Fibroblast of mammary gland (primary cell): ENCODE data around the gene PLEKHA7.

Experiments
- DNase-seq: peaks from one replicate; pipeline ENCODE4 v3.0.0-alpha.2; 2010; ENCODE audit warnings: low read depth
- H3K4me3 ChIP-seq: 2 replicates; pipeline ENCODE4 v1.5.1; 2011; ENCODE audit warnings: low read depth, mild to moderate bottlenecking, low read length, moderate library complexity; ENCODE audit not compliant: control insufficient read depth
- CTCF ChIP-seq: conservative IDR thresholded peaks from 2 replicates; pipeline ENCODE4 v1.5.1; 2011; ENCODE audit warnings: low read depth, low read length, inconsistent platforms; ENCODE audit not compliant: control insufficient read depth, insufficient read depth

The PLEKHA7 gene

GRCh38 chr11:17013548-17014320, 480 bp downstream of the PLEKHA7 start:
- H3K4me3 ChIP-seq: peak overlapping the region; percentile 47

DNA sequence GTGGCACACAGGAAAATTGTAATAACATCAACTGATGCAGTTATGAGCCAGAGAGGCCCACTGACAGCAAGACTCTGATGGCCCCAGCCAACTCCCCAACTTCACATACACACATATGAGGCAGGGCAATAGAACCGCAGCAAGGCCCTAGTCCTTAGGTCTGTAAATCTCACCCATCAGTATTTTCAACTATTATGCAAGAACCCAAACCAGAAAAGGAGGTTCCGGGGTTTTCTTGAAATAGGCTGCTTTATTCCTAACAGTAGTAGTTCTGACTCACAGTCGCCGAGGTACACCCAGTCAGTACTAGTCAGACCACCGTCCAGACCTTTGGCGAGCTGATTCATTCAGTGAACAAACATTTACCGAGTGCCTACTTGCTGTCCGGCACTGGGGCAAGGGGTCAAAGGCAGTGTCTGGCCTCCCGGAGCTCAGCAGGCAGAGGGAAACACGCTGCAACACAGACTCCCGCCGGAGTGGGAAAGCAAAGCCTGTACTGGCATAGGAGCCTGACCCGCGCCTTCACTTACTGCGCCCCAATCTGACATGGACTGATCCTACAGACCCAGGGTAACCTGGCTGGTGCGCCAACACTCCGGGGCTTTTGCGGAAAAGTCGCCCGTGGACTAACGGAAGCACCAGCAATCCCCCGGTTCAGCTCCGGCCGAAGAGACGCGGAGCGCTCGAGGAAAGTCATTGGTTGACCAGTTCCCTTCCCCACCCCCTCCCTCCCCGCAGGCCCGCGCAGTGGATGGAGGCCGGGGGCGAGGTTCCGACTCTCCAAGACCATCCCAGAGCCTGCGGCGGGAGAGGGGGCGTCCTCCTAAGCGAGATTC, 1.3 kb downstream of the PLEKHA7 start:
- DNase-seq: peak; percentile 93
- no peak for TF ChIP-seq CTCF
- H3K4me3 ChIP-seq: peak overlapping the region; percentile 47

More at GRCh38 chr11:17013548-17014320, 480 bp downstream of the PLEKHA7 start:
- DNase-seq: no peak
- no peak for TF ChIP-seq CTCF

DNA sequence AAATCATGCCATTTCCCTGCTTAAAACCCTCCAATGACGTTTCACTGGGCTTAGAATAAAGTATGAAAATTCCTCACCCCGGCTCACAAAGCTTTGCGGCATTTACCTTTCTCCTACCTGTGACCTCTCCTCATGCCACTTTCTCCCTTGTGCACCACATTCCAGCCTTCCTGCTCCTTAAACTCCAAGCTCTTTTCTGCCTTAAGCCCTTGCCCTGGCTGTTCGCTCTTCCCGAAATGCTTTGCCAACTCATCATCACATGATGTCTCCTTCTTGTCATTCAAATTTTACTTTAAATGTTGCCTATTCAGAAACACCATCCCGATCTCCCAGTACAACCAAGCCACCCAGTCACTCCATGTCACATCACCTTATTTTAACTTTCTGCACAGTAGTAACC, 2.0 kb downstream of the PLEKHA7 start:
- H3K4me3 ChIP-seq: no peak overlapping the region
- TF ChIP-seq CTCF: no peak

DNA sequence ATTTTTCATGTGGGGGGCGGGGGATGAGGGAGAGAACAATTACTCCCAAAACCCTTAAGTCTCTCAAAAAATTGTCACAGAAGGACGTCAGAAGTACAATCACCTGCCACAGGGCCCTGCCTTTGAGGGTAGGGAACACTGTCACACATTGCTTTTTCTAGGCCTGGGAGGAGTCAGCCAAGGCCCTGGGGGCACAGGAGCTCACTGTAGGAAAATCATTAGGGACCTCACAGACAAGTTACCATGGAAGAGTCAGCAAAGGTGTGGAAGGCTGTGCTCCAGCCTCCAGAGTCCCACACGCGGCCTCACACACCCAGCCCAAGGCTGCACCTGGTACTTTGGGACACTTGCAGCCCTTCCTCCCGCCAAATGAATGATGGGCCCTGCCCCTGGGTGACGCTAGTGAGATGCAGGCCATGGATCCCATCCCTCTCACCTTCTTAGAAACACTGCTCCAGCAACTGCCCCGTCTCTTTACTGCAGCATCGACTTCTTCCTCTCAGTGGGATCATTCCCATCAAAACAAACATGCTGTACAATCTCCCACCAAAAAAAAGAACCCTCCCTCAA, 3.3 kb downstream of the PLEKHA7 start:
- H3K4me3 ChIP-seq: no peak overlapping the region
- no peak for TF ChIP-seq CTCF
- DNase-seq: no peak

More for the DNA sequence above, 2.0 kb downstream of the PLEKHA7 start:
- no peak for DNase-seq

- no peak for TF ChIP-seq CTCF
- H3K4me3 ChIP-seq: no peak overlapping the region
- DNase-seq: no peak
These were observed 6.1 kb downstream of the PLEKHA7 start for GRCh38 chr11:17008099-17008498.

DNA sequence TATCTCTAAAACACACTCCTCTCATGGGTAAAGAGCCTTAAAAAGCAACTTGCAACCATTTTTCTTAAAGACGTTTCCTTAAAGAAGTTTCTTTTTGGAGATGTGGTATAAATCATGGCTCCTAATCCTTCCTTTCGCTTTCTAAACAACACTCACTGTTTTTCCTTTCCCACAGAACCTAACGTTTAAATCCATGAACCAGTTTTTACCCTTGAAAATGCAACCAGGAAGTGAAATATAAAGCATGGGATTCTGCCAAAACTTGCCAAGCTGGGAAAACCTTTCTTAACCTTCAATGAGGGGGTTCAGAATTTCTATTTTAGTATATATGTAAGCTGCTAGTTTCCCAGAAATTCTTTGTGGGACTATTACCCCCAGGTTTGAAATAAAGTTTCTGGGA, 8.6 kb downstream of the PLEKHA7 start:
- no peak for TF ChIP-seq CTCF
- H3K4me3 ChIP-seq: no peak overlapping the region
- DNase-seq: no peak
